Tibial nerve (tissue), 4 donors: ENCODE results near the gene THNSL1. TPM values are rescaled to one million over a fixed set of nuclear protein-coding genes. Genes with fewer than 3 reads are reported as not detected.
A peak's percentile ranks its signal among the peaks of the same experiment; 100 is the strongest.

Experiments used
- DNase-seq, 2 donors: peaks; one replicate each; pipeline ENCODE4 v3.0.0-alpha.2; 2019; ENCODE audit warnings: low spot score in 2 of 2
- H3K27ac ChIP-seq, 4 donors: fragments of 200-600 bp; sonication (generic) in 3 of 4; one replicate each; pipeline ENCODE4 v1.5.1; 2017 to 2019; ENCODE audit warnings: mild to moderate bottlenecking in 1 of 4
- H3K27me3 ChIP-seq, 2 donors: fragments of 200-600 bp; sonication (generic) in 1 of 2; one replicate each; pipeline versions ENCODE4 v1.5.1 to v1.6.0; 2017 to 2019
- H3K36me3 ChIP-seq, 3 donors: fragments of 200-600 bp; sonication (generic); one replicate each; pipeline ENCODE4 v1.5.1; 2018 to 2019
- H3K4me1 ChIP-seq, 4 donors: fragments of 200-600 bp; sonication (generic) in 3 of 4; one replicate each; pipeline ENCODE4 v1.5.1; 2017 to 2019
- H3K4me3 ChIP-seq, 4 donors: fragments of 200-600 bp; sonication (generic) in 3 of 4; one replicate each; pipeline ENCODE4 v1.5.1; 2017 to 2019; ENCODE audit warnings: mild to moderate bottlenecking in 1 of 4, moderate library complexity in 1 of 4
- H3K9me3 ChIP-seq, 4 donors: fragments of 200-600 bp; sonication (generic) in 3 of 4; one replicate each; pipeline ENCODE4 v1.5.1; 2017 to 2019
- CTCF ChIP-seq, 5 experiments: fragments of 200-600 bp in 3 of 5; fragments of 450-650 bp in 2 of 5; sonication (generic) in 3 of 5; IDR thresholded peaks; one replicate each; pipeline ENCODE4 v1.5.1; 2016 to 2019; ENCODE audit warnings: antibody characterized with exemption in 5 of 5, mild to moderate bottlenecking in 3 of 5, moderate library complexity in 2 of 5
- EP300 ChIP-seq, 2 donors: sonication (generic); formaldehyde crosslinking; IDR thresholded peaks; one replicate each; pipeline ENCODE4 v1.6.1; 2017; ENCODE audit warnings: antibody characterized with exemption in 2 of 2, mild to moderate bottlenecking in 1 of 2
- POLR2A ChIP-seq, 2 donors: fragments of 450-650 bp; IDR thresholded peaks; one replicate each; pipeline ENCODE4 v1.6.1; 2017; ENCODE audit warnings: antibody characterized with exemption in 2 of 2, mild to moderate bottlenecking in 2 of 2, moderate library complexity in 2 of 2
- WGBS, 2 donors: methylation state at CpG; one replicate each; pipeline ENCODE4 v1.1.5; 2018; 5-methylcytosine and 5-hydroxymethylcytosine counted together
- total RNA-seq, 4 donors: library from RNA; depleted of rRNA; stranded (reverse); fragments of >200 nt; gene quantifications; one replicate each; pipeline ENCODE4 v1.1.0, GENCODE V29; 2016

THNSL1 gene
- total RNA-seq, 4 donors from 2014 or later, result 1.5 to 2.7 (median 1.8) TPM

- Histone ChIP-seq H3K36me3 (no peaks in the 10 kb centered on the region), H3K4me3 (no peak overlapping the region), H3K9me3 (no peaks in the 10 kb centered on the region), H3K4me1 (peaks cover 0 to 15% (median 0%) of the 10 kb centered on the region in 4 donors), H3K27me3 (no peaks in the 10 kb centered on the region), H3K27ac (no peak overlapping the region)
- TF ChIP-seq EP300 (IDR thresholded peaks at IDR 0.05), result no peak
- whole genome bisulfite sequencing, 2 donors, result 88 to 92% methylated on average over 9 of the region's 9 CpGs
- no peak for DNase-seq
These were observed 34.0 kb downstream of the THNSL1 start for GRCh38 chr10:25050402-25050801.

GRCh38 chr10:25052012-25052411 is 35.6 kb downstream of the THNSL1 start:
- Histone ChIP-seq H3K36me3 (no peaks in the 10 kb centered on the region), H3K4me1 (peaks cover 0 to 14% (median 0%) of the 10 kb centered on the region in 4 donors), H3K27ac (no peak overlapping the region), H3K4me3 (no peak overlapping the region), H3K9me3 (no peaks in the 10 kb centered on the region), H3K27me3 (no peaks in the 10 kb centered on the region)
- WGBS, 2 donors, result 97 to 98% methylated on average over 1 of the region's 1 CpG
- DNase-seq, result no peak
- TF ChIP-seq EP300 (IDR thresholded peaks at IDR 0.05), result no peak
- no peak for TF ChIP-seq CTCF (IDR thresholded peaks at IDR 0.05)
- TF ChIP-seq POLR2A (IDR thresholded peaks at IDR 0.05), result no peak

GRCh38 chr10:25056726-25057125 is 40.3 kb downstream of the THNSL1 start:
- H3K4me1 ChIP-seq, result no peaks in the 10 kb centered on the region
- DNase-seq, result no peak
- TF ChIP-seq POLR2A (IDR thresholded peaks at IDR 0.05) (no peak), CTCF (IDR thresholded peaks at IDR 0.05) (no peak), EP300 (IDR thresholded peaks at IDR 0.05) (no peak)
- H3K9me3 ChIP-seq, result no peaks in the 10 kb centered on the region
- no peaks in the 10 kb centered on the region for H3K27me3 ChIP-seq
- whole genome bisulfite sequencing, 2 donors, result 78 to 82% methylated on average over 3 of the region's 3 CpGs
- H3K36me3 ChIP-seq, result no peaks in the 10 kb centered on the region
- no peak overlapping the region for H3K27ac ChIP-seq
- H3K4me3 ChIP-seq, result no peak overlapping the region

GRCh38 chr10:25057886-25058285 is 41.5 kb downstream of the THNSL1 start:
- Histone ChIP-seq H3K4me3 (no peak overlapping the region), H3K9me3 (no peaks in the 10 kb centered on the region), H3K36me3 (no peaks in the 10 kb centered on the region), H3K27me3 (no peaks in the 10 kb centered on the region), H3K27ac (no peak overlapping the region), H3K4me1 (peaks cover 0 to 10% (median 0%) of the 10 kb centered on the region in 4 donors)
- 73 to 78% methylated on average over 4 of the region's 4 CpGs for WGBS, 2 donors
- DNase-seq, result no peak
- TF ChIP-seq CTCF (IDR thresholded peaks at IDR 0.05) (no peak), EP300 (IDR thresholded peaks at IDR 0.05) (no peak), POLR2A (IDR thresholded peaks at IDR 0.05) (no peak)

- TF ChIP-seq CTCF (IDR thresholded peaks at IDR 0.05) (no peak), EP300 (IDR thresholded peaks at IDR 0.05) (peak in 1 of 2 donors; percentile 50)
- Histone ChIP-seq H3K4me3 (no peak overlapping the region), H3K27me3 (no peaks in the 10 kb centered on the region), H3K4me1 (peaks cover 0 to 10% (median 0%) of the 10 kb centered on the region in 4 donors), H3K27ac (no peak overlapping the region), H3K36me3 (no peaks in the 10 kb centered on the region), H3K9me3 (no peaks in the 10 kb centered on the region)
- DNase-seq, result peak; percentile 38 to 65
- 55 to 65% methylated on average over 7 of the region's 7 CpGs for WGBS, 2 donors
These were observed 43.6 kb downstream of the THNSL1 start for GRCh38 chr10:25059990-25060389.

GRCh38 chr10:25061125-25061524 is 44.7 kb downstream of the THNSL1 start:
- no peak overlapping the region for H3K27ac ChIP-seq
- no peaks in the 10 kb centered on the region for H3K9me3 ChIP-seq
- H3K36me3 ChIP-seq, result no peaks in the 10 kb centered on the region
- H3K4me3 ChIP-seq, result no peak overlapping the region
- no peak for DNase-seq
- 85 to 93% methylated on average over 7 of the region's 7 CpGs for WGBS, 2 donors
- no peaks in the 10 kb centered on the region for H3K27me3 ChIP-seq
- H3K4me1 ChIP-seq, result peaks cover 0 to 10% (median 0%) of the 10 kb centered on the region in 4 donors
- TF ChIP-seq POLR2A (IDR thresholded peaks at IDR 0.05) (no peak), CTCF (IDR thresholded peaks at IDR 0.05) (no peak), EP300 (IDR thresholded peaks at IDR 0.05) (no peak)
